ENCODE measurements around the gene BPIFA2.
"Not testable (repeated sequence)": the region's sequence is repeated elsewhere in the genome, so short reads cannot be mapped to it uniquely, and the experiment has no call there.

The BPIFA2 gene

GRCh38 chr20:33167859-33168258 is at the start of gene BPIFA2:
TSS of gene BPIFA2 (plus strand) at chr20:33168159. CDS start at chr20:33169146, 987 bp downstream.
- no peak for FAIRE-seq

- FAIRE-seq: no peak
Observed at GRCh38 chr20:33119725-33120720, 47.9 kb upstream of the BPIFA2 start.

GRCh38 chr20:33120934-33121333 is 47.0 kb upstream of the BPIFA2 start:
- no peak for FAIRE-seq

DNA sequence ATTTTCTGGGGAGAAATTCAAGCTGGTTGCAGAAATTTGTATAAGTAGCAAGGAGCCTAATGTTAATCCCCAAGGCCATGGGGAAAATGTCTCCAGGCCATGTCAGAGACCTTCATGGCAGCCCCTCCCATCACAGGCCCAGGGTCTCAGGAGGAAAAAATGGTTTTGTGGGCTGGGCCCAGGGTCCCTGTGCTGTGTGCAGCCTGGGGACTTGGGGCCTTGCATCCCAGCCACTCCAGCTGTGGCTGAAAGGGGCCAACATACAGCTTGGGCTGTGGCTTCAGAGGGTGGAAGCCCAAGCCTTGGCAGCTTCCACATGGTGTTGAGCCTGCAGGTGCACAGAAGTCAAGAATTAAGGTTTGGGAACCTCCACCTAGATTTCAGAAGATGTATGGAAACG is 45.7 kb upstream of the BPIFA2 start:
- not testable (repeated sequence) for FAIRE-seq

GRCh38 chr20:33124261-33124660 is 43.7 kb upstream of the BPIFA2 start:
- no peak for FAIRE-seq

DNA sequence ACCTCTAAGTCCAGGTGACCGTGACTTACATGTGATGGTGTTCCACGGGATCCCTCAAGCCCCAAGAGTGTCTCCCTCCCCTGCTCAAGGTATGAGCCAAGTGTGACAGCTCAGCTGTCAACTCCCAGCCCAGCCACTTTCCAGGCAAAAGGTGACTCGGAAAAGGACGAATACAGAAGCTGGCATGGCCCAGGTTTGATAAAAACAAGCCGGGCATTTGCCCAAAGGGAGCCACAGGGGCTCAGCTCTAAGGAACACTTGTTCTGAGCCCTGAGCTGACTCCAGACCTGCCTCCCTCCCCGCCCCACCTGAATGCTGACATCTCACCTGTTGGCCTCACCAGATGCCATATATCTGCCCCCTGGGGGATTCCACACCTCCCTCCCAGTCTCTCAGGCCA is 43.0 kb upstream of the BPIFA2 start:
- FAIRE-seq: no peak

DNA sequence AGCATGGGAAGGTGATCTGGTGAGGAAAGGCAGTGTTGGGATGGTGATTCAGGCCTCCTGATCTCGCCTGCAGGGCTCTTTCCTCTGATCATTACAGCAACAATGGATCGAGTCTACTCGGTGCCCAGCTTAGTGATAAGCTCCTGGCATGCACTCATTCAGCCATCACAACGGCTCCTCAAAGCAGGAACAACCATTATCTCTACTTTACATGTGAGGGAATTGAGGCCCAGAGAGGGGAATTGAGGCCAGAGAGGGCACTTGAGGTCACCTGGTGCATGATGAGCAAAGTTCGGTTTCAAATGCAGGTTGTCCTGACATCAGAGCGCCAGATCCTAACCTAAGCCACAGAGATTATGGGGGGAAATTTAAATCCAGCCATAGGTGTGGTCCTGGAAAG is 42.0 kb upstream of the BPIFA2 start:
- FAIRE-seq: no peak

DNA sequence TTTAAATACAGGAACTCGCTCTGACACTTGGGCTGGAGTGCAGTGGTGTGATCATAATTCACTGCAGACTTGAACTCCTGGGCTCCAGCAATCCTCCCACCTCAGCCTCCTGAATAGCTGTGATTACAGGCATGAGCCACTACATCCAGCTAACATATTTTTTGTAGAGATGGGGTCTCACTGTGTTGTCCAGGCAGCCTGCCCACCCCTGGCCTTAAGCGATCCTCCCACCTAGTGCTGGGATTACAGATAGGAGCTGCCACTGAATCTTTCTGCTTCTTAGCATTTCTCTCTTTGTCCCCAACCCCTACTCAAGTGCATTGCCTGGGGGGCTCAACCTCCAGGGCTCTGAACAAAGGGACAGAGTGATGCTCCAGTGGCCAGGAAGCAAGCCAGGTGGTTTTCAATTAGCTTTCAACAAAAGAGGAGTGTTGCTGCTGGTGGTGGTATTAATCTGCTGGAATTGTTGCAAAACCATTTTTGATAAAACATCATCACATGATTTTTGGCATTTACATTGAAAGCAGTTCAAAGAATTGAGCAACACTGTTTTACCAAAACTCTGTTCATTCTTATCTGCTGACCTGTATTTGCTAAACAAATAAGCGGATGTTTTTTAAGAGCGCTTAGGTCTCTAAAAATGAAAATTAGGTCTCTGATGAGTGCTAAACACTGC is 40.4 kb upstream of the BPIFA2 start:
- no peak for FAIRE-seq

GRCh38 chr20:33130568-33131061 is 37.3 kb upstream of the BPIFA2 start:
- no peak for FAIRE-seq

GRCh38 chr20:33131949-33132473 is 35.9 kb upstream of the BPIFA2 start:
- FAIRE-seq: no peak

DNA sequence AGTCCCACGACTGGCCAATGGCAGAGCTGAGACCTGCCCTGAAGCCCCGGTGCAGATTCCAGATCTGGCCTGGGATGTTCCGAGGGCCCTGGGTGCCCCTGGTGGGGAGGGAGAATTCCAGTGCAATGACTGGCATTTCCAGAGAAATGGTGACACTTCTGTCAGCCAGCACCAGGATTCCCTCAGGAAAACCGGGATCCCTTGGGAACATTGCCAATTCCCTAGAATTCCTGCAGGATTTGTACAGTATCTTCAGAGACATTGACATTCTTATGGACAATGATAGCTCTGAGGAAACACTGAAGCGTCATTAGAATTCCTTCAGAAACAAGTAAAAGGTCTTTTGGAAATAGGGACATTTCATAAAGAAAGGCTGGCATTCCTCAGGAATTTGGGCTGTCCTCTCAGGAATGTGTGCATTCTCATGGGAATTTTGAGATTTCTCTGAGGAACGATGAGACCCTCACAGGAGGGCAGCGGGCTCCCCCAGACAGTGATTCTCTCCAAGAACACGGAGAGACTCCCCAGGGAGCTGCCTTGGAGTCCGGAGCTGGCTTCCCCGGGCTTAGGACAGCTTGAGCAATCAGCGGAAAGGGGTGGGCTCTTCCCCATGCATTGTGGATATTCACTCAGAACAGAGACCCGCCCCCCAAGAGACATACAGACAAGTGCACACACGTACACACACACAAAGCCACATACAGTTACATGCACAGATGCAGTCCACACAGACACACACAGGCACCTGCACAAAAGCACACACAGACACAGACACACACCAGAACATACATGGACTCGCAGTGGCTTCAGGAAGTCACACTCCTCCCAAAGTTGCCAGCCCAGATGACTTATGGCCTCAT is 35.2 kb upstream of the BPIFA2 start:
- no peak for FAIRE-seq

DNA sequence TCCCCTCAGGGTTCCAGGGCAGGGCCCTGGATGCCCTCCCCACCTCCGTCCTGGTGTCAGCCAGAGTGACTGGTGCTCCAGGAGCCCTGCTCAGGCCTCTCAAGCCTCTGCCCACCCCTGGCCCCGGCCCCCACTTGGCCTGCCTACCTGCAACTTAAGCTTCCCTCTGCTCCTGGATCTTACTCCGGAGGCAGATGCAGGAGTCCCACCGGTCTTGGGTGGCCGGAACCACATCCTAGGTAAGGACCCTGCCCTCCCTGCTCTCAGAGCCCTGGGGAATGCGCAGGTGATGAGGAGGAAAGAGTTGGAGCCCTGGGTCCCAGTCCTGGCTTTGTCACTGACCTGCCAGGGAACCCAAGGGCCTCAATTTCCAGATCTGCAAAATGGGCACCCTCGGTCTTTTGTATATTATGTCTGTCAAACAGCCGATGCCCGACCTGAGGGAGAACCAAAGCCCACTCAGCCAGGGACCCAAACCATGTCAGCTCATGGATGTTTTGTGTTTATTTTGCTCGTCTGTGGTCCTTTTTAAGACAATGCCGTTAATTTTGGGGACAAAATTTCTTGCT is 34.5 kb upstream of the BPIFA2 start:
- no peak for FAIRE-seq

DNA sequence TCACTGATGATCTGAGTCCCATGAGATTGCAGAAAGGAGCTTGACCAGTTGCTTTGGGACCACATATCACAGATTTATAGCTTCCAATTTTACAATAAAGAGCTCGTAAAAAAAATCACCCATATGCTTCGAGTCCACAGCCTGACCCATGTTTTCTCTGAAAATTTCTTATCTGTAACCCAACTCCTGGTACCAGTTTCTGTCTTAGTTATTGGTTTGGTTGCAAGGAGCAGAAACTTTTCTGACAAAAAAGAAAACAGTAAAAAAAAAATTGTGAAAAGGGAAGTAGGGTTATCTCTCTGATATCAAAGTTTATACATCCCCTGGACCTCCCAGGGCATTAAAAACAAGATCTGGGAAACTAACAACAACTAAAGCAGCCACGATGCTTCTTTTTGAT is 30.8 kb upstream of the BPIFA2 start:
- no peak for FAIRE-seq

GRCh38 chr20:33139467-33139866 is 28.5 kb upstream of the BPIFA2 start:
- no peak for FAIRE-seq

- FAIRE-seq: no peak
Observed at GRCh38 chr20:33145521-33145920, 22.4 kb upstream of the BPIFA2 start.

DNA sequence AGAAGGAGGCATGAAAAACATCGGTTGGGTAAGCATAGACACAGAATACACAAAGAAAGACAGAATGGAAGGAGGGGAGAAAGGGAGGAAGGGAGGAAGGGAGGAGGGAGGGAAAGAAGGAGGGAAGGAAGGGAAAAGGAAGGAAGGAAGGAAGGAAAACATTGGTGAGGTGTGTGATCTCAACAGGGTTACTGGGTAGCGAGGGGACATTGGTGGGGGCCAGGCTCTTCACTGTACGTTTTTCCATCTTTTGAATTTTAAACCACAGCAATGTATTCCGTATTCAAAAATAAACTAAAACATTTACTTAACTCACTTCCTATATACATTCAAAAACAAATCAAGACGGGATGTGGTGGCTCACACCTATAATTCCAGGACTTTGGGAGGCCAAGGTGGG is 20.7 kb upstream of the BPIFA2 start:
- no peak for FAIRE-seq

DNA sequence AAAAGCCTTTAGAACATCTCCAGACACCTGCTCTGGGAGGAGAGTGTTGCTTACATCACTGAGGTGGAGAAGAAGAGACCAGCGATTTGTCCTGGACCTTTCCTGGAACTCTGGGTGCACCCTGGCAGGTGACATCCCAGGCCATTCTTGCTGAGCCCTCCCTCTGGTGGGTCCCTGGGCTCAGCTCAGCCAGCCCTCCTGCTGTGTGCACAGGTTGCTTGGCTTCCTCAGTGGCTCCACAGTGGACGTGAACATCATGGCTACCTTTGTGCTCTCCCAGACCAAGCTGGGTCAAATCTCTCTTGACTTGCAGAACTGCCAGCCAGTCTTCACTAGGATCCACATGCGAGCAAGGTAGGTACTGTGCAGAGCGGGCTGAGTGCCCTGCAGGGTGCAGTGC is 19.9 kb upstream of the BPIFA2 start:
- no peak for FAIRE-seq

- no peak for FAIRE-seq
Observed at GRCh38 chr20:33154252-33154651, 13.7 kb upstream of the BPIFA2 start.

DNA sequence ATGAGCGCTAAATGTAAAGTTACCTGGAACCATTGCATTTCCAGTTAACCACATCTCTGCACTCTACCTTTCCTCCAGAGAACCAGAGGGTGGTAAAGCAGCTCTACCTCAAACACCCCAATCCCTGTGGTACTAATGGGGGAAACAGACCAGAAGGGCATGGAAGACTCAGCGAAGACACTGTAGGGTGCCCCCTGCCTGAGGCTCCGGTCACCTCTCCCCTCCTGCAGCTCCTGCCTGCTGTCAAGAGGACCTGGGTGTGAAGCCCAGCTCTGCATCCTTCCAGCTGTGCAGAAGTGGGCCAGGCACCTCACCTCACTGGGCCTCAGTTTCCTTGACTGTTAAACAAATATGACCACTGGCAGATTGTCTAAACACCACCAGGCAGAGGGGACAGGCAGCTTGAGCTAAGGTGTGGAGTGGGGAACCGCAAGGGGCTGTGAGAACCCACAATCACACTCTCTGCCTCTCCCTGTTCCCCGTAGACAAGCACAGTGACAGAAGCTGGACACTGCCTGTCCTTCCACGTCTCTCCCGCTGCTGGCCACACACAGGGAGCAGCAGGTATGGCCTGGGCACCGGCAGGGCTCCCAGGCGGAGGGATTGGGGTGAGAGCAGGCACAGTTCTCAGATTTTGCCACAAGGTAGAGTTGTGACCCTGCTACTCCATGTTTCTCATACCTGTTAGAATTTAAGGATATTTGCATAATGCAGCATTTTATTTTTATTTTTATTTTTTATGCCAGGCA is 9.1 kb upstream of the BPIFA2 start:
- no peak for FAIRE-seq

DNA sequence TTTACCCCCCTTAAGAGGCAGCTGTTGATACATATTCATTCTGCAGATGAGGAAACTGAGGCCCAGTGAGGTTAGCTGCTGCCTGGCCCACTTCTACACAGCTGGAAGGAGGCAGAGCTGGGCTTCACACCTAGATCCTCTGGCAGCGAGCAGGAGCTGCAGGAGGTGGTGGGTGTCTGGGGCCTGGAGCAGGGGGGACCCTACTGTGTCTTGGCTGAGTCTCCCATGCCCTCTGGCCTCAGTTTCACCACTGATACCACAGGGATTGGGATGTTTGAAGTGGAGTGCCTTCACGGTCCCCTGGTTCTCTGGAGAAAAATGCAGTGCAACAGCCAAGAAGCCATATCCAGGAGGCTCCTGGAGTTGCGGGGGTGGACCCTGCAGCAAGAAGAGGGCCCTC is 8.2 kb upstream of the BPIFA2 start:
- FAIRE-seq: no peak

GRCh38 chr20:33160681-33161080 is 7.3 kb upstream of the BPIFA2 start:
- no peak for FAIRE-seq

- FAIRE-seq: no peak
Observed at GRCh38 chr20:33162313-33162712, 5.6 kb upstream of the BPIFA2 start.

All from A204.1 (cell line).